HepG2 (cell line): Measurements from ENCODE around the gene SFPQ. TPM values are rescaled to one million over a fixed set of nuclear protein-coding genes. Genes with fewer than 3 reads are reported as not detected.

Experiments used
- ASH2L ChIP-seq: fragments of 300-600, 200-600 bp; sonication (generic); IDR thresholded peaks from 2 replicates; pipeline ENCODE4 v1.7.0; 2017; ENCODE audit warnings: low read depth, mild to moderate bottlenecking, moderate library complexity, mixed read lengths, low read length; ENCODE audit not compliant: insufficient read length
- NCOR1 ChIP-seq: fragments of 200-600 bp; sonication (generic); IDR thresholded peaks from 2 replicates; pipeline ENCODE4 v1.7.0; 2017; ENCODE audit warnings: antibody characterized with exemption, low read length, borderline replicate concordance
- PITX1 ChIP-seq: sonication (generic); formaldehyde crosslinking; IDR thresholded peaks from 2 replicates; pipeline ENCODE4 v1.5.1; 2020; ENCODE audit warnings: mild to moderate bottlenecking, missing genetic modification reagents
- THAP11 ChIP-seq: IDR thresholded peaks from 2 replicates; pipeline ENCODE4 v1.6.1; 2016; ENCODE audit warnings: missing biosample characterization, missing genetic modification reagents
- ZKSCAN8 ChIP-seq: IDR thresholded peaks from 2 replicates; pipeline ENCODE4 v1.6.1; 2016; ENCODE audit warnings: borderline replicate concordance, missing genetic modification reagents, missing compliant biosample characterization
- ZNF816 ChIP-seq: sonication (generic); formaldehyde crosslinking; IDR thresholded peaks from 2 replicates; pipeline ENCODE4 v1.8.0; 2022; ENCODE audit warnings: missing genetic modification reagents, mild to moderate bottlenecking, borderline replicate concordance
- ZNF841 ChIP-seq: sonication (generic); formaldehyde crosslinking; IDR thresholded peaks from 2 replicates; pipeline ENCODE4 v1.8.1; 2023; ENCODE audit warnings: missing genetic modification reagents, borderline replicate concordance
- polyA plus RNA-seq, 8 experiments: library from polyadenylated mRNA; depleted of rRNA in 3 of 8; stranded (reverse) in 7 of 8; unstranded in 1 of 8; fragments of >200 nt; fragmentation: Illumina TruSeq in 4 of 8; extraction: Trizol in 4 of 8; gene quantifications; 2 replicates each; pipeline versions ENCODE4 v1.2.1 to v1.2.3, GENCODE V29; 2011 to 2016; ENCODE audit warnings: low read depth in 4 of 8, missing spikeins in 1 of 8, mixed read lengths in 1 of 8; ENCODE audit not compliant: insufficient read depth in 1 of 8
- total RNA-seq, 5 experiments: library from RNA; depleted of rRNA; stranded (reverse); fragments of >200 nt; fragmentation: Illumina TruSeq; extraction: Trizol; gene quantifications; 2 replicates each; pipeline ENCODE4 v1.2.3, GENCODE V29; 2016; ENCODE audit warnings: low read depth in 1 of 5
- TF ChIP-seq, protein P1 (sequence below): sonication (generic); formaldehyde crosslinking; IDR thresholded peaks from 2 replicates; pipeline ENCODE4 v1.4.0; 2020; ENCODE audit warnings: missing genetic modification reagents
- TF ChIP-seq, protein P2 (sequence below), 2 experiments: sonication (generic) in 1 of 2; formaldehyde crosslinking in 1 of 2; IDR thresholded peaks; 2 replicates each; pipeline versions ENCODE4 v1.4.0 to v1.6.1; 2016 to 2020; ENCODE audit warnings: borderline replicate concordance in 1 of 2, low read depth in 1 of 2, mild to moderate bottlenecking in 1 of 2, missing genetic modification reagents in 1 of 2
- TF ChIP-seq, protein P3 (sequence below): sonication (generic); formaldehyde crosslinking; IDR thresholded peaks from 2 replicates; pipeline ENCODE4 v1.5.0; 2020; ENCODE audit warnings: mild to moderate bottlenecking, missing genetic modification reagents, borderline replicate concordance
- TF ChIP-seq, protein P4 (sequence below): IDR thresholded peaks from 2 replicates; pipeline ENCODE4 v1.6.1; 2016; ENCODE audit warnings: low read depth, borderline replicate concordance

SFPQ gene
- total and polyA plus RNA-seq, 2 of the 13 experiments (the other 11 are each of a cell fraction or from before 2014, with no cell fraction given), result 101 to 292 TPM

DNA sequence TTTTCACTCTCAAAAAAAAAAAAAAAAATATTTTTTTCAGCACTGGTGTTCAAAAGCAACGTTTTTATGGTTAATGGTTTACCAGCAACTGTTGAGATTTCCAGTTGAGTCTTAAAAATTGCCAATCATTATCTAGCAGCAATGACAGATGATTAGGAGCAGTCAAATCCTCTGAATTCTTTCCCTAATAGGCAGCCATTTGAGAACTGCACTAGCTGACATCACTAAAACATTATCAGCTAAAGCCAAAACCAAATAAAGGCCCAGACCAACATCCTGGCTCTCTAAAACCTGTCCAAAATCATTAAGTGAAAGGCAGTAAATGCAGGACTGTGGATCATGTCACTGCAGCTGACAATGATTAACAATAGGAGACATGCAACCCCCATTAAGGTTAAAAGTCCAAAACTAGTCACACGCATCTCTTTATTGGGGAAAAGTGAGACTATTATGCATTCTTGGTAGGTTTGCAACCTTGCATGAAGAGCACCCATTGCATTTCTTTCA is 14.0 kb downstream of the SFPQ start (continued):
- TF ChIP-seq ZNF841 (CRISPR knock-in tag) (peak; percentile 72; the same call in 1 of the 2 replicates), ZNF816 (CRISPR knock-in tag) (peak; percentile 10; the same call in 1 of the 2 replicates), NCOR1 (peak; percentile 75; the same call in 1 of the 2 replicates), ASH2L (peak; percentile 65), PITX1 (CRISPR knock-in tag) (peak; percentile 53; the same call in 1 of the 2 replicates), THAP11 (CRISPR knock-in tag) (0 out of 2 replicates have a peak, but pooled peaks have one; percentile 26), ZKSCAN8 (CRISPR knock-in tag) (no peak)
- TF ChIP-seq, protein P1, sequence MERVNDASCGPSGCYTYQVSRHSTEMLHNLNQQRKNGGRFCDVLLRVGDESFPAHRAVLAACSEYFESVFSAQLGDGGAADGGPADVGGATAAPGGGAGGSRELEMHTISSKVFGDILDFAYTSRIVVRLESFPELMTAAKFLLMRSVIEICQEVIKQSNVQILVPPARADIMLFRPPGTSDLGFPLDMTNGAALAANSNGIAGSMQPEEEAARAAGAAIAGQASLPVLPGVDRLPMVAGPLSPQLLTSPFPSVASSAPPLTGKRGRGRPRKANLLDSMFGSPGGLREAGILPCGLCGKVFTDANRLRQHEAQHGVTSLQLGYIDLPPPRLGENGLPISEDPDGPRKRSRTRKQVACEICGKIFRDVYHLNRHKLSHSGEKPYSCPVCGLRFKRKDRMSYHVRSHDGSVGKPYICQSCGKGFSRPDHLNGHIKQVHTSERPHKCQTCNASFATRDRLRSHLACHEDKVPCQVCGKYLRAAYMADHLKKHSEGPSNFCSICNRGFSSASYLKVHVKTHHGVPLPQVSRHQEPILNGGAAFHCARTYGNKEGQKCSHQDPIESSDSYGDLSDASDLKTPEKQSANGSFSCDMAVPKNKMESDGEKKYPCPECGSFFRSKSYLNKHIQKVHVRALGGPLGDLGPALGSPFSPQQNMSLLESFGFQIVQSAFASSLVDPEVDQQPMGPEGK (CRISPR knock-in tag), result peak; percentile 22; the same call in 1 of the 2 replicates
- TF ChIP-seq, protein P2, sequence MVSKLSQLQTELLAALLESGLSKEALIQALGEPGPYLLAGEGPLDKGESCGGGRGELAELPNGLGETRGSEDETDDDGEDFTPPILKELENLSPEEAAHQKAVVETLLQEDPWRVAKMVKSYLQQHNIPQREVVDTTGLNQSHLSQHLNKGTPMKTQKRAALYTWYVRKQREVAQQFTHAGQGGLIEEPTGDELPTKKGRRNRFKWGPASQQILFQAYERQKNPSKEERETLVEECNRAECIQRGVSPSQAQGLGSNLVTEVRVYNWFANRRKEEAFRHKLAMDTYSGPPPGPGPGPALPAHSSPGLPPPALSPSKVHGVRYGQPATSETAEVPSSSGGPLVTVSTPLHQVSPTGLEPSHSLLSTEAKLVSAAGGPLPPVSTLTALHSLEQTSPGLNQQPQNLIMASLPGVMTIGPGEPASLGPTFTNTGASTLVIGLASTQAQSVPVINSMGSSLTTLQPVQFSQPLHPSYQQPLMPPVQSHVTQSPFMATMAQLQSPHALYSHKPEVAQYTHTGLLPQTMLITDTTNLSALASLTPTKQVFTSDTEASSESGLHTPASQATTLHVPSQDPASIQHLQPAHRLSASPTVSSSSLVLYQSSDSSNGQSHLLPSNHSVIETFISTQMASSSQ (IDR thresholded peaks at IDR 0.05; ENCODE audit: low read depth), result peak; percentile 81
- TF ChIP-seq, protein P2 (CRISPR knock-in tag; IDR thresholded peaks at IDR 0.05; ENCODE audit: borderline replicate concordance), result peak; percentile 87
- TF ChIP-seq, protein P3, sequence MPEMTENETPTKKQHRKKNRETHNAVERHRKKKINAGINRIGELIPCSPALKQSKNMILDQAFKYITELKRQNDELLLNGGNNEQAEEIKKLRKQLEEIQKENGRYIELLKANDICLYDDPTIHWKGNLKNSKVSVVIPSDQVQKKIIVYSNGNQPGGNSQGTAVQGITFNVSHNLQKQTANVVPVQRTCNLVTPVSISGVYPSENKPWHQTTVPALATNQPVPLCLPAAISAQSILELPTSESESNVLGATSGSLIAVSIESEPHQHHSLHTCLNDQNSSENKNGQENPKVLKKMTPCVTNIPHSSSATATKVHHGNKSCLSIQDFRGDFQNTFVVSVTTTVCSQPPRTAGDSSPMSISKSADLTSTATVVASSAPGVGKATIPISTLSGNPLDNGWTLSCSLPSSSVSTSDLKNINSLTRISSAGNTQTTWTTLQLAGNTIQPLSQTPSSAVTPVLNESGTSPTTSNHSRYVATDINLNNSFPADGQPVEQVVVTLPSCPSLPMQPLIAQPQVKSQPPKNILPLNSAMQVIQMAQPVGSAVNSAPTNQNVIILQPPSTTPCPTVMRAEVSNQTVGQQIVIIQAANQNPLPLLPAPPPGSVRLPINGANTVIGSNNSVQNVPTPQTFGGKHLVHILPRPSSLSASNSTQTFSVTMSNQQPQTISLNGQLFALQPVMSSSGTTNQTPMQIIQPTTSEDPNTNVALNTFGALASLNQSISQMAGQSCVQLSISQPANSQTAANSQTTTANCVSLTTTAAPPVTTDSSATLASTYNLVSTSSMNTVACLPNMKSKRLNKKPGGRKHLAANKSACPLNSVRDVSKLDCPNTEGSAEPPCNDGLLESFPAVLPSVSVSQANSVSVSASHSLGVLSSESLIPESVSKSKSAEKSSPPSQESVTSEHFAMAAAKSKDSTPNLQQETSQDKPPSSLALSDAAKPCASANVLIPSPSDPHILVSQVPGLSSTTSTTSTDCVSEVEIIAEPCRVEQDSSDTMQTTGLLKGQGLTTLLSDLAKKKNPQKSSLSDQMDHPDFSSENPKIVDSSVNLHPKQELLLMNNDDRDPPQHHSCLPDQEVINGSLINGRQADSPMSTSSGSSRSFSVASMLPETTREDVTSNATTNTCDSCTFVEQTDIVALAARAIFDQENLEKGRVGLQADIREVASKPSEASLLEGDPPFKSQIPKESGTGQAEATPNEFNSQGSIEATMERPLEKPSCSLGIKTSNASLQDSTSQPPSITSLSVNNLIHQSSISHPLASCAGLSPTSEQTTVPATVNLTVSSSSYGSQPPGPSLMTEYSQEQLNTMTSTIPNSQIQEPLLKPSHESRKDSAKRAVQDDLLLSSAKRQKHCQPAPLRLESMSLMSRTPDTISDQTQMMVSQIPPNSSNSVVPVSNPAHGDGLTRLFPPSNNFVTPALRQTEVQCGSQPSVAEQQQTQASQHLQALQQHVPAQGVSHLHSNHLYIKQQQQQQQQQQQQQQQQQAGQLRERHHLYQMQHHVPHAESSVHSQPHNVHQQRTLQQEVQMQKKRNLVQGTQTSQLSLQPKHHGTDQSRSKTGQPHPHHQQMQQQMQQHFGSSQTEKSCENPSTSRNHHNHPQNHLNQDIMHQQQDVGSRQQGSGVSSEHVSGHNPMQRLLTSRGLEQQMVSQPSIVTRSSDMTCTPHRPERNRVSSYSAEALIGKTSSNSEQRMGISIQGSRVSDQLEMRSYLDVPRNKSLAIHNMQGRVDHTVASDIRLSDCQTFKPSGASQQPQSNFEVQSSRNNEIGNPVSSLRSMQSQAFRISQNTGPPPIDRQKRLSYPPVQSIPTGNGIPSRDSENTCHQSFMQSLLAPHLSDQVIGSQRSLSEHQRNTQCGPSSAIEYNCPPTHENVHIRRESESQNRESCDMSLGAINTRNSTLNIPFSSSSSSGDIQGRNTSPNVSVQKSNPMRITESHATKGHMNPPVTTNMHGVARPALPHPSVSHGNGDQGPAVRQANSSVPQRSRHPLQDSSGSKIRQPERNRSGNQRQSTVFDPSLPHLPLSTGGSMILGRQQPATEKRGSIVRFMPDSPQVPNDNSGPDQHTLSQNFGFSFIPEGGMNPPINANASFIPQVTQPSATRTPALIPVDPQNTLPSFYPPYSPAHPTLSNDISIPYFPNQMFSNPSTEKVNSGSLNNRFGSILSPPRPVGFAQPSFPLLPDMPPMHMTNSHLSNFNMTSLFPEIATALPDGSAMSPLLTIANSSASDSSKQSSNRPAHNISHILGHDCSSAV, result no peak
- TF ChIP-seq, protein P4, sequence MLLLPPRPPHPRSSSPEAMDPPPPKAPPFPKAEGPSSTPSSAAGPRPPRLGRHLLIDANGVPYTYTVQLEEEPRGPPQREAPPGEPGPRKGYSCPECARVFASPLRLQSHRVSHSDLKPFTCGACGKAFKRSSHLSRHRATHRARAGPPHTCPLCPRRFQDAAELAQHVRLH (CRISPR knock-in tag), result no peak
